22Rv1 (cell line): Measurements from ENCODE around the gene CASP3.
"Not testable (repeated sequence)": the region's sequence is repeated elsewhere in the genome, so short reads cannot be mapped to it uniquely, and the experiment has no call there.

Source experiments
- CTCF ChIP-seq: fragments of 450-650 bp; IDR thresholded peaks from 2 replicates; pipeline ENCODE4 v1.5.1; 2017; ENCODE audit warnings: mild to moderate bottlenecking
- ZFX ChIP-seq: fragments of 450-650 bp; IDR thresholded peaks from 2 replicates; pipeline ENCODE4 v1.6.1; 2017; ENCODE audit warnings: antibody characterized with exemption, borderline replicate concordance

GRCh38 chr4:184600982-184601381, 48.3 kb downstream of the CASP3 start:
- not testable (repeated sequence) for TF ChIP-seq CTCF, ZFX
